ENCODE results near the gene CD9. TPM values are rescaled to one million over a fixed set of nuclear protein-coding genes. Genes with fewer than 3 reads are reported as not detected.

Gene CD9
- polyA plus RNA-seq, 4 donors: 46.2 to 296 (median 139) TPM

DNA sequence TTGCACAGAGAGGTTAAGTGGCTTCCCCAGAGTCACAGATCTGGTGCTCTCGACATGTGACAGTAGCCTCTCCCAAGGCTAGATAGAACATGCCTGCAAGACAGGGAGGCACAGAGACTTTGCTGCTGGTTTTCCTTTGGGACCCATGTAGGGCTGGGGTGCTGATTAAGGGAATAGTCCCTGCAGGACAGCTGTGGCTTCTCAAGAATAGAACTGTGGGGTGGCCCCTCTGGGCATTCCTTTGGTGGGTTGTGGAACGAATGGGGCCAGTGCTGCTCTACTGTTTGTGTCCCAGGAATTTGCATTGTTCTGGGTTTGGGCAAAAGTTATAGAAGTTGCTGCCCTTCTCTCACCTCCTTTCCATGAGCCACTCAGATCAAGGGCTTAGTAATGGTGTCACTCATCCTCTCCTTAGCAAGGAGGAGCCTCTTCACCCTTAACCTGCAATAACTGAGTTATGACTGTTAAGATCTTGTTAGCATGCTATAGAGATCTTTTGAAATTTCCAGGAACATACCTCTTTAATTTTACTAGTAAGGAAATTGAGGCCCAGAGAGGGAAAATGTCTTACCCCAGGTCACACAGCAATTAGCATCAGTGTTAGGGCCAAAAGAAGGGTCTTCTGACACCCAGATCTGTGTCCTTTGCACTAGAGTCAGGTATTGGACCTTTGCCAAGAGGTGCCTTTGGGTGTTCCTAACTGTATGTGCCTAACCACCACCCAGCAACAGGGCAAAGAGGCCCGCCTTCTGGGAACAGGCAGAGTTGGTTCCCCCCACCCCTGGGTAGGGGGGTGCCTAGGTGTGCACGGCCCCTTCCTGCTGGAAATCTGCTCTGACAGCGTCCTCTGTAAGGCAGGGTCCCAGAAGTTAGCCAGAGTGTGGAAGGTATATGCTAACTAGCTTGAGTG, 31.4 kb downstream of the CD9 start:
- Histone ChIP-seq H3K27ac (ENCODE audit: low read depth in 1 of 3, low read length in 2 of 3) (peak overlapping the region; percentile 66 to 94 (median 89)), H3K4me3 (ENCODE audit: low read depth in 1 of 3, low read length in 3 of 3) (no peak overlapping the region), H3K4me1 (ENCODE audit: control insufficient read depth in 3 of 3, insufficient read depth in 2 of 3, low read depth in 1 of 3, low read length in 2 of 3) (peaks cover 22 to 100% (median 37%) of the 10 kb centered on the region in 3 donors), H3K27me3 (ENCODE audit: control insufficient read depth in 3 of 3, insufficient read depth in 3 of 3, low read length in 3 of 3) (no peaks in the 10 kb centered on the region), H3K9me3 (ENCODE audit: control insufficient read depth in 2 of 2, insufficient read depth in 1 of 2, low read depth in 1 of 2, low read length in 1 of 2) (no peaks in the 10 kb centered on the region), H3K36me3 (ENCODE audit: control insufficient read depth in 3 of 3, insufficient read depth in 2 of 3, low read depth in 1 of 3, low read length in 3 of 3) (peaks cover 0 to 75% (median 0%) of the 10 kb centered on the region in 3 donors)
- WGBS, 3 donors: 32 to 61% (median 44%) methylated on average over 5 of the region's 5 CpGs
- peak in 1 of 2 donors; percentile 55 for DNase-seq
- no peak for FAIRE-seq

DNA sequence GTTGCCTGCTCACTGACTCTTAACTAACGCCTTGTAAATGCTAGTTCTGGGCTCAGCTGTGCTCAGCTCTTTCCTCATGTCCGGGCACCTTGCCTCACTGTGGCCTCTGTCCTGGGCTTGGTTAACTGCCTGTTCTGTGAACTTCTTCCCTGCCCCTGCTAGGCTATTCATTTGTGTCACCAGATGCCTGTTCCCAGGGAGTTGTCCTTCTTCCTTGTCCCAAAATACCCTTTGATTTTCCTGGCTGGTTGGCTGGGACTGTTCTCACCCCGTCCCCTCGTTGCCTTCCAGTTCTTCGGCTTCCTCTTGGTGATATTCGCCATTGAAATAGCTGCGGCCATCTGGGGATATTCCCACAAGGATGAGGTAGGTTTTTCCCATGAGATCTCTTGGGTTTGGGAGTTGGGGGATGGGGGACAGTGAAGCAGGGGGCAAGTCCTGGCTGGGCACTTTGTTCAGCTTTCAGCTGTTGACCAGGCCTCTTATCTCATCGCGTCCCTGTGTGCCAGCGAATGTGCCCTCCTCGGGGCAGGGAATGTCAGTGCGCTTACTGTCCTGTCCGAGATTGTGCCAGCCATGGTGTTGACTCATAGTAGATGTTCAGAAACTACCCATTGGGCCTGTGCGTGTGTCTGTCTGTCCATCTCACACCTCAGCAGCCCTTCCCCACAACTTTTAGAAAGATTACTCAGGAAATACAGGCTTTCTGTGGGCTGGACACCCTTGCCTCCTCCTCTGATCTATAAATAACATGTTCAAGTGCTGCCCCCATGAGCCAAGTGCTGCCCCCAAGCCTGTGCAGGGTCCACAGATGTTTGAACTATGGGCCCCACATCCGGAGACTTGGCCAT, 33.1 kb downstream of the CD9 start:
- no peaks in the 10 kb centered on the region for H3K27me3 ChIP-seq (ENCODE audit: control insufficient read depth in 3 of 3, insufficient read depth in 3 of 3, low read length in 3 of 3)
- H3K4me1 ChIP-seq (ENCODE audit: control insufficient read depth in 3 of 3, insufficient read depth in 2 of 3, low read depth in 1 of 3, low read length in 2 of 3): peaks cover 22 to 84% (median 31%) of the 10 kb centered on the region in 3 donors
- peak overlapping the region; percentile 38 to 94 (median 41) for H3K27ac ChIP-seq (ENCODE audit: low read depth in 1 of 3, low read length in 2 of 3)
- peak; percentile 61 to 91 for DNase-seq
- FAIRE-seq: no peak
- H3K4me3 ChIP-seq (ENCODE audit: low read depth in 1 of 3, low read length in 3 of 3): no peak overlapping the region
- H3K36me3 ChIP-seq (ENCODE audit: control insufficient read depth in 3 of 3, insufficient read depth in 2 of 3, low read depth in 1 of 3, low read length in 3 of 3): peaks cover 0 to 71% (median 0%) of the 10 kb centered on the region in 3 donors
- H3K9me3 ChIP-seq (ENCODE audit: control insufficient read depth in 2 of 2, insufficient read depth in 1 of 2, low read depth in 1 of 2, low read length in 1 of 2): no peaks in the 10 kb centered on the region
- WGBS, 3 donors: 31 to 59% (median 48%) methylated on average over 15 of the region's 15 CpGs

DNA sequence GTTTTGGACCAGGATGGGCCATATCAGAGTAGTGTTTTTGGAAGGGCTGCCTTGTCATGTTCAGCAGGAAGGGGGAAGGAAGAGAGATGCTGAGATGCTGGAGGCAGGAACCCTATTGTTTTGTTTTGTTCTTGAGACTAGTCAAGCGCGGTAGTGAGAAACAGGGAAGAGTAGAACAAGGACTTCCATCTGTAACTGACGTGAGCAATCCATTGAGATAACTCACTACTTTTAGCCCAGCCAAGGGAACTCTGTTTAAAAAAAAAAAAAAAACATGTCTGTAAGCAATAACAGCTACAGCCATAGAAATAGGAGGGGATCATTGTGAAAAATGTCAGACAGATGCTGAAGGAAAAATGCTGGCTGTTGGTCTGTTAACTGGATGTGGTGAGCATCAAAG, 34.0 kb downstream of the CD9 start:
- no peak for DNase-seq
- Histone ChIP-seq H3K36me3 (ENCODE audit: control insufficient read depth in 3 of 3, insufficient read depth in 2 of 3, low read depth in 1 of 3, low read length in 3 of 3) (peaks cover 0 to 71% (median 3%) of the 10 kb centered on the region in 3 donors), H3K27me3 (ENCODE audit: control insufficient read depth in 3 of 3, insufficient read depth in 3 of 3, low read length in 3 of 3) (no peaks in the 10 kb centered on the region), H3K4me3 (ENCODE audit: low read depth in 1 of 3, low read length in 3 of 3) (no peak overlapping the region), H3K9me3 (ENCODE audit: control insufficient read depth in 2 of 2, insufficient read depth in 1 of 2, low read depth in 1 of 2, low read length in 1 of 2) (no peaks in the 10 kb centered on the region), H3K4me1 (ENCODE audit: control insufficient read depth in 3 of 3, insufficient read depth in 2 of 3, low read depth in 1 of 3, low read length in 2 of 3) (peaks cover 15 to 75% (median 29%) of the 10 kb centered on the region in 3 donors), H3K27ac (ENCODE audit: low read depth in 1 of 3, low read length in 2 of 3) (peak overlapping the region in 2 of 3 donors; percentile 9 to 94)
- no peak for FAIRE-seq
- WGBS, 3 donors: 59 to 87% (median 77%) methylated on average over 3 of the region's 3 CpGs

GRCh38 chr12:6234906-6235305, 34.7 kb downstream of the CD9 start:
- DNase-seq (peak in 1 of 2 donors; percentile 45), FAIRE-seq (no peak)
- Histone ChIP-seq H3K9me3 (ENCODE audit: control insufficient read depth in 2 of 2, insufficient read depth in 1 of 2, low read depth in 1 of 2, low read length in 1 of 2) (no peaks in the 10 kb centered on the region), H3K4me3 (ENCODE audit: low read depth in 1 of 3, low read length in 3 of 3) (no peak overlapping the region), H3K36me3 (ENCODE audit: control insufficient read depth in 3 of 3, insufficient read depth in 2 of 3, low read depth in 1 of 3, low read length in 3 of 3) (peaks cover 0 to 75% (median 3%) of the 10 kb centered on the region in 3 donors), H3K27ac (ENCODE audit: low read depth in 1 of 3, low read length in 2 of 3) (peak overlapping the region in 2 of 3 donors; percentile 65 to 86), H3K4me1 (ENCODE audit: control insufficient read depth in 3 of 3, insufficient read depth in 2 of 3, low read depth in 1 of 3, low read length in 2 of 3) (peaks cover 14 to 68% (median 28%) of the 10 kb centered on the region in 3 donors), H3K27me3 (ENCODE audit: control insufficient read depth in 3 of 3, insufficient read depth in 3 of 3, low read length in 3 of 3) (no peaks in the 10 kb centered on the region)
- 50 to 69% (median 66%) methylated on average over 7 of the region's 7 CpGs for WGBS, 3 donors

DNA sequence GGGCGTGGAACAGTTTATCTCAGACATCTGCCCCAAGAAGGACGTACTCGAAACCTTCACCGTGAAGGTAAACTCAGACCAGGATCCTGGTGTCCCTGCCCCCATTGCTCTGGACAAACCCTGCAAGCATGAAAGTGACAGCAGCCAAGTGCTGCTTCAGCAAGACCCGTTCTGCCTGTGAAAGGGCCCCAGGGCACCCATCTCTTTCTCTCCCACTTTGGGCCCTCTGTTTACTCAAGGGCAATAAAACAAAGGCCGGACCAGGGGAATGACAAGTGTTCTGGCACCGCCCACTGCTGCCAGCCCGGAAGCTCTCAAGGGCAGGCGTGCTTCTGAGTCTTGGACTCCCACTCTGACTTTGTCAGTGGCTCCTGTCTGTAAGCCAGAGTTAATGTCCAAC, 35.3 kb downstream of the CD9 start:
- Histone ChIP-seq H3K27me3 (ENCODE audit: control insufficient read depth in 3 of 3, insufficient read depth in 3 of 3, low read length in 3 of 3) (no peaks in the 10 kb centered on the region), H3K4me1 (ENCODE audit: control insufficient read depth in 3 of 3, insufficient read depth in 2 of 3, low read depth in 1 of 3, low read length in 2 of 3) (peaks cover 14 to 62% (median 23%) of the 10 kb centered on the region in 3 donors), H3K36me3 (ENCODE audit: control insufficient read depth in 3 of 3, insufficient read depth in 2 of 3, low read depth in 1 of 3, low read length in 3 of 3) (peaks cover 0 to 76% (median 3%) of the 10 kb centered on the region in 3 donors), H3K27ac (ENCODE audit: low read depth in 1 of 3, low read length in 2 of 3) (peak overlapping the region; percentile 57 to 86 (median 65)), H3K9me3 (ENCODE audit: control insufficient read depth in 2 of 2, insufficient read depth in 1 of 2, low read depth in 1 of 2, low read length in 1 of 2) (no peaks in the 10 kb centered on the region), H3K4me3 (ENCODE audit: low read depth in 1 of 3, low read length in 3 of 3) (no peak overlapping the region)
- DNase-seq (peak; percentile 94 to 95), FAIRE-seq (no peak)
- WGBS, 3 donors: 20 to 49% (median 45%) methylated on average over 9 of the region's 9 CpGs

GRCh38 chr12:6235906-6236640, 35.9 kb downstream of the CD9 start:
- H3K36me3 ChIP-seq (ENCODE audit: control insufficient read depth in 3 of 3, insufficient read depth in 2 of 3, low read depth in 1 of 3, low read length in 3 of 3): peaks cover 0 to 72% (median 3%) of the 10 kb centered on the region in 3 donors
- no peak for DNase-seq
- H3K4me1 ChIP-seq (ENCODE audit: control insufficient read depth in 3 of 3, insufficient read depth in 2 of 3, low read depth in 1 of 3, low read length in 2 of 3): peaks cover 14 to 57% (median 19%) of the 10 kb centered on the region in 3 donors
- WGBS, 3 donors: 72 to 81% (median 73%) methylated on average over 22 of the region's 22 CpGs
- H3K27me3 ChIP-seq (ENCODE audit: control insufficient read depth in 3 of 3, insufficient read depth in 3 of 3, low read length in 3 of 3): no peaks in the 10 kb centered on the region
- H3K27ac ChIP-seq (ENCODE audit: low read depth in 1 of 3, low read length in 2 of 3): peak overlapping the region; percentile 56 to 86 (median 57)
- FAIRE-seq: no peak
- H3K9me3 ChIP-seq (ENCODE audit: control insufficient read depth in 2 of 2, insufficient read depth in 1 of 2, low read depth in 1 of 2, low read length in 1 of 2): no peaks in the 10 kb centered on the region
- H3K4me3 ChIP-seq (ENCODE audit: low read depth in 1 of 3, low read length in 3 of 3): no peak overlapping the region

GRCh38 chr12:6236641-6236940, 36.4 kb downstream of the CD9 start:
- FAIRE-seq (no peak), DNase-seq (no peak)
- WGBS, 3 donors: 93 to 97% (median 95%) methylated on average over 6 of the region's 6 CpGs
- H3K4me3 ChIP-seq (ENCODE audit: low read depth in 1 of 3, low read length in 3 of 3): no peak overlapping the region
- H3K27ac ChIP-seq (ENCODE audit: low read depth in 1 of 3, low read length in 2 of 3): no peak overlapping the region
- no peaks in the 10 kb centered on the region for H3K27me3 ChIP-seq (ENCODE audit: control insufficient read depth in 3 of 3, insufficient read depth in 3 of 3, low read length in 3 of 3)
- H3K9me3 ChIP-seq (ENCODE audit: control insufficient read depth in 2 of 2, insufficient read depth in 1 of 2, low read depth in 1 of 2, low read length in 1 of 2): no peaks in the 10 kb centered on the region
- peaks cover 12 to 51% (median 15%) of the 10 kb centered on the region in 3 donors for H3K4me1 ChIP-seq (ENCODE audit: control insufficient read depth in 3 of 3, insufficient read depth in 2 of 3, low read depth in 1 of 3, low read length in 2 of 3)
- H3K36me3 ChIP-seq (ENCODE audit: control insufficient read depth in 3 of 3, insufficient read depth in 2 of 3, low read depth in 1 of 3, low read length in 3 of 3): peaks cover 0 to 71% (median 3%) of the 10 kb centered on the region in 3 donors

GRCh38 chr12:6237830-6238229, 37.6 kb downstream of the CD9 start:
- Histone ChIP-seq H3K27ac (ENCODE audit: low read depth in 1 of 3, low read length in 2 of 3) (no peak overlapping the region), H3K4me1 (ENCODE audit: control insufficient read depth in 3 of 3, insufficient read depth in 2 of 3, low read depth in 1 of 3, low read length in 2 of 3) (peaks cover 3 to 39% (median 8%) of the 10 kb centered on the region in 3 donors), H3K36me3 (ENCODE audit: control insufficient read depth in 3 of 3, insufficient read depth in 2 of 3, low read depth in 1 of 3, low read length in 3 of 3) (peaks cover 0 to 62% (median 3%) of the 10 kb centered on the region in 3 donors), H3K4me3 (ENCODE audit: low read depth in 1 of 3, low read length in 3 of 3) (no peak overlapping the region), H3K27me3 (ENCODE audit: control insufficient read depth in 3 of 3, insufficient read depth in 3 of 3, low read length in 3 of 3) (no peaks in the 10 kb centered on the region), H3K9me3 (ENCODE audit: control insufficient read depth in 2 of 2, insufficient read depth in 1 of 2, low read depth in 1 of 2, low read length in 1 of 2) (no peaks in the 10 kb centered on the region)
- 90 to 96% (median 94%) methylated on average over 1 of the region's 1 CpG for WGBS, 3 donors
- DNase-seq (no peak), FAIRE-seq (no peak)

All from small intestine (tissue), 7 donors.